ENCODE data around the gene CCL4L2. TPM values are rescaled to one million over a fixed set of nuclear protein-coding genes. Genes with fewer than 3 reads are reported as not detected.
"Not testable (repeated sequence)": the region's sequence is repeated elsewhere in the genome, so short reads cannot be mapped to it uniquely, and the experiment has no call there.

The CCL4L2 gene
- total RNA-seq, 2 experiments from 2014 or later = 0.50 TPM; not detected in 1

GRCh38 chr17:36204724-36205500 lies 6.0 kb upstream of the CCL4L2 start:
- Histone ChIP-seq H3K4me3 (ENCODE audit: low read depth, low read length, poor library complexity, severe bottlenecking) (no peak overlapping the region), H3K9me2 (ENCODE audit: insufficient read depth, low read length) (no peaks in the 10 kb centered on the region), H3K4me1 (ENCODE audit: insufficient read depth, low read length, poor library complexity, severe bottlenecking) (peaks cover 46% of the 10 kb centered on the region), H4K20me1 (ENCODE audit: insufficient read depth, low read length) (no peaks in the 10 kb centered on the region), H2AFZ (ENCODE audit: low read length) (no peak overlapping the region), H3K9me3 (ENCODE audit: low read length) (no peaks in the 10 kb centered on the region), H3K4me2 (ENCODE audit: low read length) (no peak overlapping the region), H3K79me2 (ENCODE audit: insufficient read depth, low read depth, low read length) (no peaks in the 10 kb centered on the region), H3K27ac (ENCODE audit: low read depth, low read length, poor library complexity, severe bottlenecking) (no peak overlapping the region), H3K36me3 (ENCODE audit: insufficient read depth, low read length) (no peaks in the 10 kb centered on the region)
- POLR2A ChIA-PET = interaction anchor here (0.8 kb wide), 1 partner anchor 1031 kb away, joined by 3 read pairs; no protein-coding TSS in a partner anchor
- intact Hi-C loops (cut with micrococcal nuclease; ENCODE audit: unreplicated experiment) = no loop called here
- no TSS peak for BruUV-seq (replicated peaks)
- CTCF ChIA-PET (ENCODE audit: unreplicated experiment) = no interaction called here
- no peak for TF ChIP-seq EZH2phosphoT487 (IDR thresholded peaks at IDR 0.05; ENCODE audit: borderline replicate concordance, low read depth, low read length)
- no peak for TF ChIP-seq CTCF (conservative IDR thresholded peaks at IDR 0.05; ENCODE audit: low read length)
- no peak for DNase-seq (ENCODE audit: low spot score)

GRCh38 chr17:36205637-36206485 lies 5.0 kb upstream of the CCL4L2 start:
- BruUV-seq (replicated peaks) = no TSS peak
- H3K9me3 ChIP-seq (ENCODE audit: low read length) = no peaks in the 10 kb centered on the region
- DNase-seq (ENCODE audit: low spot score) = no peak
- H3K36me3 ChIP-seq (ENCODE audit: insufficient read depth, low read length) = no peaks in the 10 kb centered on the region
- no peak overlapping the region for H2AFZ ChIP-seq (ENCODE audit: low read length)
- H4K20me1 ChIP-seq (ENCODE audit: insufficient read depth, low read length) = no peaks in the 10 kb centered on the region
- no peak overlapping the region for H3K27ac ChIP-seq (ENCODE audit: low read depth, low read length, poor library complexity, severe bottlenecking)
- H3K9me2 ChIP-seq (ENCODE audit: insufficient read depth, low read length) = no peaks in the 10 kb centered on the region
- no peak overlapping the region for H3K4me2 ChIP-seq (ENCODE audit: low read length)
- ChIA-PET POLR2A (interaction anchor here (0.8 kb wide), 2 partner anchors 10 to 1030 kb away, joined by 3 read pairs; partner anchors contain the start of genes CCL3L1 and CCL3L3), CTCF (ENCODE audit: unreplicated experiment) (interaction anchor here (0.5 kb wide), 1 partner anchor 108 kb away, joined by 3 read pairs; no protein-coding TSS in a partner anchor)
- intact Hi-C loops (cut with micrococcal nuclease; ENCODE audit: unreplicated experiment) = no loop called here
- no peak overlapping the region for H3K4me3 ChIP-seq (ENCODE audit: low read depth, low read length, poor library complexity, severe bottlenecking)
- H3K4me1 ChIP-seq (ENCODE audit: insufficient read depth, low read length, poor library complexity, severe bottlenecking) = peaks cover 52% of the 10 kb centered on the region
- no peak for TF ChIP-seq CTCF (conservative IDR thresholded peaks at IDR 0.05; ENCODE audit: low read length)
- TF ChIP-seq EZH2phosphoT487 (IDR thresholded peaks at IDR 0.05; ENCODE audit: borderline replicate concordance, low read depth, low read length) = no peak
- no peaks in the 10 kb centered on the region for H3K79me2 ChIP-seq (ENCODE audit: insufficient read depth, low read depth, low read length)

- H3K4me1 ChIP-seq (ENCODE audit: insufficient read depth, low read length, poor library complexity, severe bottlenecking) = peaks cover 55% of the 10 kb centered on the region
- intact Hi-C loops (cut with micrococcal nuclease; ENCODE audit: unreplicated experiment) = not testable (repeated sequence)
Observed at GRCh38 chr17:36206486-36206821, 4.4 kb upstream of the CCL4L2 start.

GRCh38 chr17:36207383-36207782 lies 3.5 kb upstream of the CCL4L2 start:
- H3K4me1 ChIP-seq (ENCODE audit: insufficient read depth, low read length, poor library complexity, severe bottlenecking) = peaks cover 54% of the 10 kb centered on the region
- H3K79me2 ChIP-seq (ENCODE audit: insufficient read depth, low read depth, low read length); CTCF ChIA-PET (ENCODE audit: unreplicated experiment): not testable (repeated sequence)

More at GRCh38 chr17:36206486-36206821, 4.4 kb upstream of the CCL4L2 start:
- H3K79me2 ChIP-seq (ENCODE audit: insufficient read depth, low read depth, low read length); H3K4me2 ChIP-seq (ENCODE audit: low read length); H3K4me3 ChIP-seq (ENCODE audit: low read depth, low read length, poor library complexity, severe bottlenecking); BruUV-seq (replicated peaks); H3K9me3 ChIP-seq (ENCODE audit: low read length); CTCF ChIA-PET (ENCODE audit: unreplicated experiment); H3K36me3 ChIP-seq (ENCODE audit: insufficient read depth, low read length); H2AFZ ChIP-seq (ENCODE audit: low read length); H3K9me2 ChIP-seq (ENCODE audit: insufficient read depth, low read length); DNase-seq (ENCODE audit: low spot score); H4K20me1 ChIP-seq (ENCODE audit: insufficient read depth, low read length); H3K27ac ChIP-seq (ENCODE audit: low read depth, low read length, poor library complexity, severe bottlenecking): not testable (repeated sequence)
- POLR2A ChIA-PET = interaction anchor here (0.8 kb wide), 1 partner anchor 10 kb away, joined by 3 read pairs; the partner anchor contains the start of genes CCL3L1 and CCL3L3

More at GRCh38 chr17:36207383-36207782, 3.5 kb upstream of the CCL4L2 start:
- H3K4me3 ChIP-seq (ENCODE audit: low read depth, low read length, poor library complexity, severe bottlenecking); BruUV-seq (replicated peaks); DNase-seq (ENCODE audit: low spot score); H4K20me1 ChIP-seq (ENCODE audit: insufficient read depth, low read length); H3K4me2 ChIP-seq (ENCODE audit: low read length); H3K9me3 ChIP-seq (ENCODE audit: low read length); H3K27ac ChIP-seq (ENCODE audit: low read depth, low read length, poor library complexity, severe bottlenecking); H3K9me2 ChIP-seq (ENCODE audit: insufficient read depth, low read length); POLR2A ChIA-PET; H3K36me3 ChIP-seq (ENCODE audit: insufficient read depth, low read length); intact Hi-C loops (cut with micrococcal nuclease; ENCODE audit: unreplicated experiment); H2AFZ ChIP-seq (ENCODE audit: low read length): not testable (repeated sequence)

Measured in OCI-LY7 (cell line).